ENCODE results near the gene SEMA3D. TPM values are rescaled to one million over a fixed set of nuclear protein-coding genes. Genes with fewer than 3 reads are reported as not detected.
"Not testable (repeated sequence)": the region's sequence is repeated elsewhere in the genome, so short reads cannot be mapped to it uniquely, and the experiment has no call there.

SEMA3D gene
- total RNA-seq, 1 donor from 2014 or later = 26.3 TPM

GRCh38 chr7:84998665-84999064 lies 188.2 kb downstream of the SEMA3D start:
- Mint-ChIP-seq H3K36me3 (ENCODE audit: low read depth) (no peaks in the 10 kb centered on the region), H3K4me3 (no peak overlapping the region), H3K9me3 (no peaks in the 10 kb centered on the region), H3K27me3 (ENCODE audit: low read depth) (no peaks in the 10 kb centered on the region), H3K27ac (ENCODE audit: unreplicated experiment) (no peak overlapping the region), H3K4me1 (peaks cover 17% of the 10 kb centered on the region)
- TF ChIP-seq CTCF (conservative IDR thresholded peaks at IDR 0.05) = peak; percentile 30
- DNase-seq (ENCODE audit: low read depth, low spot score) = no peak

- no peaks in the 10 kb centered on the region for H3K27me3 Mint-ChIP-seq (ENCODE audit: low read depth)
- no peak for TF ChIP-seq CTCF (conservative IDR thresholded peaks at IDR 0.05)
- no peaks in the 10 kb centered on the region for H3K36me3 Mint-ChIP-seq (ENCODE audit: low read depth)
- H3K27ac Mint-ChIP-seq (ENCODE audit: unreplicated experiment) = no peak overlapping the region
- H3K9me3 Mint-ChIP-seq = no peaks in the 10 kb centered on the region
- no peak for DNase-seq (ENCODE audit: low read depth, low spot score)
- no peak overlapping the region for H3K4me3 Mint-ChIP-seq
- H3K4me1 Mint-ChIP-seq = peaks cover 17% of the 10 kb centered on the region
Observed at GRCh38 chr7:84997626-84998025, 189.2 kb downstream of the SEMA3D start.

GRCh38 chr7:84992954-84993353 lies 193.9 kb downstream of the SEMA3D start:
- not testable (repeated sequence) for H3K36me3 Mint-ChIP-seq (ENCODE audit: low read depth); H3K27me3 Mint-ChIP-seq (ENCODE audit: low read depth); H3K4me1 Mint-ChIP-seq; DNase-seq (ENCODE audit: low read depth, low spot score); H3K4me3 Mint-ChIP-seq; H3K27ac Mint-ChIP-seq (ENCODE audit: unreplicated experiment); H3K9me3 Mint-ChIP-seq

- no peak for DNase-seq (ENCODE audit: low read depth, low spot score)
- Mint-ChIP-seq H3K9me3 (peaks cover 4% of the 10 kb centered on the region), H3K27me3 (ENCODE audit: low read depth) (no peaks in the 10 kb centered on the region), H3K27ac (ENCODE audit: unreplicated experiment) (no peak overlapping the region), H3K4me1 (no peaks in the 10 kb centered on the region), H3K36me3 (ENCODE audit: low read depth) (peaks cover 3% of the 10 kb centered on the region), H3K4me3 (no peak overlapping the region)
- no peak for TF ChIP-seq CTCF (conservative IDR thresholded peaks at IDR 0.05)
Observed at GRCh38 chr7:84985073-84985784, 201.6 kb downstream of the SEMA3D start.

GRCh38 chr7:84982199-84982598 lies 204.7 kb downstream of the SEMA3D start:
- DNase-seq (ENCODE audit: low read depth, low spot score) = no peak
- H3K36me3 Mint-ChIP-seq (ENCODE audit: low read depth) = peaks cover 3% of the 10 kb centered on the region
- H3K9me3 Mint-ChIP-seq = peaks cover 4% of the 10 kb centered on the region
- no peaks in the 10 kb centered on the region for H3K4me1 Mint-ChIP-seq
- H3K27me3 Mint-ChIP-seq (ENCODE audit: low read depth) = no peaks in the 10 kb centered on the region
- no peak for TF ChIP-seq CTCF (conservative IDR thresholded peaks at IDR 0.05)
- H3K4me3 Mint-ChIP-seq = no peak overlapping the region
- H3K27ac Mint-ChIP-seq (ENCODE audit: unreplicated experiment) = no peak overlapping the region

GRCh38 chr7:84981055-84981976 lies 205.5 kb downstream of the SEMA3D start:
- no peak for TF ChIP-seq CTCF (conservative IDR thresholded peaks at IDR 0.05)
- H3K27ac Mint-ChIP-seq (ENCODE audit: unreplicated experiment) = no peak overlapping the region
- no peaks in the 10 kb centered on the region for H3K27me3 Mint-ChIP-seq (ENCODE audit: low read depth)
- H3K4me1 Mint-ChIP-seq = no peaks in the 10 kb centered on the region
- peaks cover 3% of the 10 kb centered on the region for H3K36me3 Mint-ChIP-seq (ENCODE audit: low read depth)
- H3K4me3 Mint-ChIP-seq = no peak overlapping the region
- DNase-seq (ENCODE audit: low read depth, low spot score) = no peak
- H3K9me3 Mint-ChIP-seq = peaks cover 4% of the 10 kb centered on the region
